SK-N-SH treated with all-trans-retinoic acid at 6 μM for 48 hours (cell line): ENCODE results near the gene SFT2D3.

Experiments
- ATAC-seq: fragments of 200-7000 bp; cut with Tn5 transposase; 3 replicates; pipeline ENCODE4 v1.9.1; 2020; ENCODE audit warnings: mild to moderate bottlenecking, moderate library complexity
- ARNTL ChIP-seq: fragments of 450-650 bp; formaldehyde crosslinking; IDR thresholded peaks from 2 replicates; pipeline ENCODE4 v1.5.0; 2020; ENCODE audit warnings: low read depth, mild to moderate bottlenecking, moderate library complexity, borderline replicate concordance
- BACH2 ChIP-seq: fragments of 250-450 bp; sonication (Bioruptor Pico); IDR thresholded peaks from 2 replicates; pipeline ENCODE4 v1.9.0; 2021; ENCODE audit warnings: mild to moderate bottlenecking, borderline replicate concordance
- CREB5 ChIP-seq: fragments of 250-450 bp; sonication (Bioruptor Pico); IDR thresholded peaks from 2 replicates; pipeline ENCODE4 v1.5.1; 2020; ENCODE audit warnings: low read depth, mild to moderate bottlenecking, moderate library complexity
- CSDC2 ChIP-seq: fragments of 250-450 bp; sonication (Bioruptor Pico); IDR thresholded peaks from 2 replicates; pipeline ENCODE4 v1.5.0; 2020; ENCODE audit warnings: mild to moderate bottlenecking, moderate library complexity
- GLIS3 ChIP-seq: fragments of 250-450 bp; sonication (Bioruptor Pico); IDR thresholded peaks from 2 replicates; pipeline ENCODE4 v1.5.0; 2020; ENCODE audit warnings: mild to moderate bottlenecking, moderate library complexity
- ISL1 ChIP-seq: fragments of 250-450 bp; sonication (Bioruptor Pico); IDR thresholded peaks from 2 replicates; pipeline ENCODE4 v2.1.2; 2022; ENCODE audit warnings: mild to moderate bottlenecking, moderate library complexity
- OSR1 ChIP-seq: fragments of 250-450 bp; sonication (Bioruptor Pico); IDR thresholded peaks from 2 replicates; pipeline ENCODE4 v1.8.0; 2022; ENCODE audit warnings: moderate library complexity, mild to moderate bottlenecking, inconsistent platforms
- PATZ1 ChIP-seq: fragments of 250-450 bp; sonication (Bioruptor Pico); IDR thresholded peaks from 2 replicates; pipeline ENCODE4 v1.8.0; 2020; ENCODE audit warnings: mild to moderate bottlenecking, moderate library complexity, borderline replicate concordance
- POU6F1 ChIP-seq: fragments of 250-450 bp; sonication (Bioruptor Pico); IDR thresholded peaks from 2 replicates; pipeline ENCODE4 v1.8.0; 2021; ENCODE audit warnings: low read depth, mild to moderate bottlenecking, moderate library complexity, borderline replicate concordance
- PPARA ChIP-seq: fragments of 250-450 bp; sonication (Bioruptor Pico); IDR thresholded peaks from 2 replicates; pipeline ENCODE4 v1.5.0; 2020; ENCODE audit warnings: mild to moderate bottlenecking, borderline replicate concordance
- RARB ChIP-seq: fragments of 250-450 bp; sonication (Bioruptor Pico); IDR thresholded peaks from 2 replicates; pipeline ENCODE4 v1.8.0; 2021; ENCODE audit warnings: mild to moderate bottlenecking, moderate library complexity
- TCF4 ChIP-seq: fragments of 250-450 bp; sonication (Bioruptor Pico); IDR thresholded peaks from 2 replicates; pipeline ENCODE4 v1.8.0; 2021; ENCODE audit warnings: mild to moderate bottlenecking, moderate library complexity, borderline replicate concordance
- TOX ChIP-seq: fragments of 250-450 bp; sonication (Bioruptor Pico); IDR thresholded peaks from 2 replicates; pipeline ENCODE4 v1.8.0; 2021; ENCODE audit warnings: mild to moderate bottlenecking, moderate library complexity, borderline replicate concordance
- TSHZ2 ChIP-seq: fragments of 250-450 bp; sonication (Bioruptor Pico); IDR thresholded peaks from 2 replicates; pipeline ENCODE4 v1.5.0; 2020; ENCODE audit warnings: mild to moderate bottlenecking, moderate library complexity
- ZC3H10 ChIP-seq: fragments of 250-450 bp; sonication (Bioruptor Pico); IDR thresholded peaks from 2 replicates; pipeline ENCODE4 v1.5.1; 2021; ENCODE audit warnings: mild to moderate bottlenecking, moderate library complexity
- ZFP3 ChIP-seq: fragments of 250-450 bp; sonication (Bioruptor Pico); IDR thresholded peaks from 2 replicates; pipeline ENCODE4 v1.5.0; 2020; ENCODE audit warnings: mild to moderate bottlenecking, moderate library complexity
- ZNF565 ChIP-seq: fragments of 450-650 bp; formaldehyde crosslinking; conservative IDR thresholded peaks from 2 replicates; pipeline ENCODE4 v1.5.0; 2020; ENCODE audit warnings: low read depth, mild to moderate bottlenecking, moderate library complexity
- TF ChIP-seq, protein P1 (sequence below): fragments of 250-450 bp; sonication (Bioruptor Pico); IDR thresholded peaks from 2 replicates; pipeline ENCODE4 v1.5.1; 2021; ENCODE audit warnings: mild to moderate bottlenecking, moderate library complexity

The SFT2D3 gene

GRCh38 chr2:127700527-127701192 is 637 bp upstream of the SFT2D3 start:
- TF ChIP-seq RARB (CRISPR knock-in tag): no peak
- TF ChIP-seq PATZ1 (CRISPR knock-in tag): no peak
- no peak for TF ChIP-seq TCF4 (CRISPR knock-in tag)
- TF ChIP-seq PPARA (CRISPR knock-in tag): no peak
- no peak for TF ChIP-seq ZFP3 (CRISPR knock-in tag)
- no peak for TF ChIP-seq POU6F1 (CRISPR knock-in tag)
- TF ChIP-seq, protein P1, sequence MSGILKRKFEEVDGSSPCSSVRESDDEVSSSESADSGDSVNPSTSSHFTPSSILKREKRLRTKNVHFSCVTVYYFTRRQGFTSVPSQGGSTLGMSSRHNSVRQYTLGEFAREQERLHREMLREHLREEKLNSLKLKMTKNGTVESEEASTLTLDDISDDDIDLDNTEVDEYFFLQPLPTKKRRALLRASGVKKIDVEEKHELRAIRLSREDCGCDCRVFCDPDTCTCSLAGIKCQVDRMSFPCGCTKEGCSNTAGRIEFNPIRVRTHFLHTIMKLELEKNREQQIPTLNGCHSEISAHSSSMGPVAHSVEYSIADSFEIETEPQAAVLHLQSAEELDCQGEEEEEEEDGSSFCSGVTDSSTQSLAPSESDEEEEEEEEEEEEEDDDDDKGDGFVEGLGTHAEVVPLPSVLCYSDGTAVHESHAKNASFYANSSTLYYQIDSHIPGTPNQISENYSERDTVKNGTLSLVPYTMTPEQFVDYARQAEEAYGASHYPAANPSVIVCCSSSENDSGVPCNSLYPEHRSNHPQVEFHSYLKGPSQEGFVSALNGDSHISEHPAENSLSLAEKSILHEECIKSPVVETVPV (CRISPR knock-in tag): no peak
- TF ChIP-seq, all 23 proteins: peak for 0
- no peak for ATAC-seq

- TF ChIP-seq ZNF565: no peak
- TF ChIP-seq GLIS3 (CRISPR knock-in tag): no peak
- TF ChIP-seq ZFP3 (CRISPR knock-in tag): 0 out of 2 replicates have a peak, but pooled peaks have one; percentile 32
- no peak for TF ChIP-seq ISL1 (CRISPR knock-in tag)
- peak; percentile 30; the same call in 1 of the 2 replicates for TF ChIP-seq TSHZ2 (CRISPR knock-in tag)
- ATAC-seq: peak; percentile 65
Observed at GRCh38 chr2:127701651-127702394, 526 bp downstream of the SFT2D3 start.

- no peak for ATAC-seq
- TF ChIP-seq TSHZ2 (CRISPR knock-in tag) (no peak), OSR1 (CRISPR knock-in tag) (no peak), TOX (CRISPR knock-in tag) (no peak), ZNF565 (no peak), CREB5 (CRISPR knock-in tag) (no peak), GLIS3 (CRISPR knock-in tag) (no peak), BACH2 (no peak), RARB (CRISPR knock-in tag) (no peak), ARNTL (CRISPR knock-in tag) (no peak), PPARA (CRISPR knock-in tag) (no peak), ISL1 (CRISPR knock-in tag) (no peak), CSDC2 (CRISPR knock-in tag) (no peak), ZC3H10 (CRISPR knock-in tag) (no peak), POU6F1 (CRISPR knock-in tag) (no peak)
- TF ChIP-seq, protein P1 (CRISPR knock-in tag): no peak
Observed at GRCh38 chr2:127702395-127703009, 1.2 kb downstream of the SFT2D3 start.
